ENCODE measurements around the gene ZMYND11.

The ZMYND11 gene

GRCh38 chr10:301536-301935, 166.3 kb downstream of the ZMYND11 start:
- H3K4me3 ChIP-seq (replicated peaks in 1 of 2; ENCODE audit: low read depth in 2 of 2, low read length in 2 of 2): no peak overlapping the region
- TF ChIP-seq CTCF (IDR thresholded peaks at IDR 0.05; ENCODE audit: low read depth, low read length): no peak

More at GRCh38 chr10:301536-301935, 166.3 kb downstream of the ZMYND11 start:
- DNase-seq (ENCODE audit: low read depth in 2 of 2): no peak
